PC-3 (cell line): Measurements from ENCODE around the gene ARHGAP15. TPM values are rescaled to one million over a fixed set of nuclear protein-coding genes. Genes with fewer than 3 reads are reported as not detected.

Experiments
- ATAC-seq: fragments of 200-7000 bp; cut with Tn5 transposase; 2 replicates; pipeline ENCODE4 v1.9.1; 2020; ENCODE audit warnings: mild to moderate bottlenecking, moderate library complexity
- BruUV-seq: library from RNA; stranded (reverse); fragments of 400-500 nt; replicated peaks from 2 replicates; lab custom pipeline; 2021; lab: Mats Ljungman, UMichigan
- CTCF ChIA-PET: fragments of 300-600 bp; sonication (Branson Sonifier 250); formaldehyde crosslinking; loops from one replicate; lab custom pipeline; 2022; ENCODE audit warnings: antibody characterized with exemption; lab: Charles Lee
- POLR2A ChIA-PET: fragments of 300-600 bp; sonication (Branson Sonifier 250); formaldehyde crosslinking; loops from one replicate; lab custom pipeline; 2022; ENCODE audit warnings: antibody characterized with exemption; ENCODE audit not compliant: unreplicated experiment; lab: Charles Lee
- DNase-seq: peaks from one replicate; pipeline ENCODE4 v3.0.0-alpha.2; 2015
- H2AFZ ChIP-seq: fragments of 300-600 bp; sonication (generic); 2 replicates; pipeline ENCODE4 v1.6.0; 2016; ENCODE audit warnings: antibody characterized with exemption, low read length
- H3F3A ChIP-seq: fragments of 300-600 bp; sonication (generic); one replicate; pipeline ENCODE4 v1.6.0; 2017; ENCODE audit warnings: antibody characterized with exemption, low read length, control low read depth, mild to moderate bottlenecking; ENCODE audit not compliant: unreplicated experiment
- H3K27ac ChIP-seq: fragments of 300-600 bp; sonication (generic); 2 replicates; pipeline ENCODE4 v1.5.1; 2016; ENCODE audit warnings: mild to moderate bottlenecking, low read length
- H3K27me3 ChIP-seq: fragments of 300-600 bp; sonication (generic); 2 replicates; pipeline ENCODE4 v1.6.1; 2016; ENCODE audit warnings: low read length, mixed read lengths
- H3K36me3 ChIP-seq: fragments of 300-600 bp; sonication (generic); 2 replicates; pipeline ENCODE4 v1.6.1; 2016; ENCODE audit warnings: low read depth, mixed run types, low read length, mixed read lengths
- H3K4me1 ChIP-seq: fragments of 300-600 bp; sonication (generic); 2 replicates; pipeline ENCODE4 v1.5.1; 2016; ENCODE audit warnings: low read length; ENCODE audit not compliant: insufficient read depth
- H3K4me2 ChIP-seq: fragments of 300-600 bp; sonication (generic); 2 replicates; pipeline ENCODE4 v1.6.0; 2016; ENCODE audit warnings: low read length
- H3K4me3 ChIP-seq: fragments of 300-600 bp; sonication (generic); 2 replicates; pipeline ENCODE4 v1.5.1; 2016; ENCODE audit warnings: mild to moderate bottlenecking, low read length, mixed read lengths
- H3K79me2 ChIP-seq: fragments of 300-600 bp; sonication (generic); 2 replicates; pipeline ENCODE4 v1.6.1; 2017; ENCODE audit warnings: low read length, mixed read lengths
- H3K9ac ChIP-seq: fragments of 300-600 bp; sonication (generic); 2 replicates; pipeline ENCODE4 v1.6.0; 2016; ENCODE audit warnings: mild to moderate bottlenecking, low read length
- H3K9me2 ChIP-seq: fragments of 300-600 bp; sonication (generic); replicated peaks from 2 replicates; pipeline ENCODE4 v1.6.1; 2016; ENCODE audit warnings: mixed run types, low read length, mixed read lengths
- H3K9me3 ChIP-seq: fragments of 300-600 bp; sonication (generic); 2 replicates; pipeline ENCODE4 v1.6.1; 2016; ENCODE audit warnings: low read length, mixed read lengths
- H4K20me1 ChIP-seq: fragments of 300-600 bp; sonication (generic); 2 replicates; pipeline ENCODE4 v1.6.1; 2016; ENCODE audit warnings: low read length, mixed read lengths
- EZH2 ChIP-seq: fragments of 300-600 bp; sonication (generic); IDR thresholded peaks from one replicate; pipeline ENCODE4 v1.6.1; 2017; ENCODE audit warnings: antibody characterized with exemption, mild to moderate bottlenecking, low read length; ENCODE audit not compliant: unreplicated experiment
- EZH2phosphoT487 ChIP-seq: fragments of 300-600 bp; sonication (generic); IDR thresholded peaks from 2 replicates; pipeline ENCODE4 v1.6.1; 2018; ENCODE audit warnings: mild to moderate bottlenecking, antibody characterized with exemption, low read length, borderline replicate concordance
- intact Hi-C: fragments of 100-400 bp; cut with micrococcal nuclease; formaldehyde crosslinking; loops from 2 replicates; pipeline ENCODE4 v1.9.0; 2023
- total RNA-seq: library from RNA; depleted of rRNA; stranded (reverse); fragments of >200 nt; gene quantifications from 2 replicates; pipeline ENCODE4 v1.2.3, GENCODE V29; 2014
- TF ChIP-seq, protein P1 (sequence below): fragments of 300-600 bp; sonication (generic); conservative IDR thresholded peaks from 2 replicates; pipeline ENCODE4 v1.5.1; 2017; ENCODE audit warnings: antibody characterized with exemption, low read depth, mild to moderate bottlenecking, low read length

ARHGAP15 gene
- total RNA-seq, 1 experiment from 2014 or later: not detected

DNA sequence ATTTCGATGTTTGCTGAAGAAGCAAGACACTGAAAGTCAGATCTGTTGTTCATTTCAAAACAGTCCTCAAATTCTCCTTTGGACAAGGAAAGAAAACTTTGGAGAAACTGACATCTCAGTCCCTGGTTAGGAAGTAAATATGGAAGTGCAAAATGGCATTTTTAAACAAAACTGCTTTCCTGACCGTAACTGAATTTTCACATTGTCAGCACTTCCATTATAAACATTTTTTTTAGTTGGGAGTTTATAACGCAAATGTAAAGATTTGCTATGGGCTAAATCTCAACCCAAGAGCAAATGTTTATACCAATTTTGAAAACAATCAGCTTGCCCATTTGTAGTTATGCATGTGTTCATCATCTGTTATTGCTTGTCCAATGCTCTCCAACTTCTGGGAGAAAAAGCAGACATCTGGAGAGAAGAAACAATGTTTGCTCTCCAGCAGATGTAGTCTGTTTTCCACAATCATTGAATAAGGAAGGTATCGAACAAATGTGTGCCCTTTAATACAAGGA lies 520.1 kb downstream of the ARHGAP15 start:
- H3K4me3 ChIP-seq: no peak overlapping the region
- no peaks in the 10 kb centered on the region for H3K36me3 ChIP-seq
- H3F3A ChIP-seq: no peaks in the 10 kb centered on the region
- H3K27ac ChIP-seq: no peak overlapping the region
- H2AFZ ChIP-seq: no peak overlapping the region
- TF ChIP-seq EZH2phosphoT487 (no peak), EZH2 (no peak)
- TF ChIP-seq, protein P1, sequence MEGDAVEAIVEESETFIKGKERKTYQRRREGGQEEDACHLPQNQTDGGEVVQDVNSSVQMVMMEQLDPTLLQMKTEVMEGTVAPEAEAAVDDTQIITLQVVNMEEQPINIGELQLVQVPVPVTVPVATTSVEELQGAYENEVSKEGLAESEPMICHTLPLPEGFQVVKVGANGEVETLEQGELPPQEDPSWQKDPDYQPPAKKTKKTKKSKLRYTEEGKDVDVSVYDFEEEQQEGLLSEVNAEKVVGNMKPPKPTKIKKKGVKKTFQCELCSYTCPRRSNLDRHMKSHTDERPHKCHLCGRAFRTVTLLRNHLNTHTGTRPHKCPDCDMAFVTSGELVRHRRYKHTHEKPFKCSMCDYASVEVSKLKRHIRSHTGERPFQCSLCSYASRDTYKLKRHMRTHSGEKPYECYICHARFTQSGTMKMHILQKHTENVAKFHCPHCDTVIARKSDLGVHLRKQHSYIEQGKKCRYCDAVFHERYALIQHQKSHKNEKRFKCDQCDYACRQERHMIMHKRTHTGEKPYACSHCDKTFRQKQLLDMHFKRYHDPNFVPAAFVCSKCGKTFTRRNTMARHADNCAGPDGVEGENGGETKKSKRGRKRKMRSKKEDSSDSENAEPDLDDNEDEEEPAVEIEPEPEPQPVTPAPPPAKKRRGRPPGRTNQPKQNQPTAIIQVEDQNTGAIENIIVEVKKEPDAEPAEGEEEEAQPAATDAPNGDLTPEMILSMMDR: no peak
- H3K9ac ChIP-seq: no peak overlapping the region
- BruUV-seq: no TSS peak
- H3K9me3 ChIP-seq: no peaks in the 10 kb centered on the region
- intact Hi-C loops: no loop called here
- ChIA-PET CTCF (no interaction called here), POLR2A (no interaction called here)
- H3K9me2 ChIP-seq: no peaks in the 10 kb centered on the region; the same call in 1 of the 2 replicates
- H3K4me1 ChIP-seq: no peaks in the 10 kb centered on the region
- no peaks in the 10 kb centered on the region for H3K27me3 ChIP-seq
- DNase-seq (no peak), ATAC-seq (no peak)
- H3K79me2 ChIP-seq: no peaks in the 10 kb centered on the region
- H3K4me2 ChIP-seq: no peak overlapping the region
- H4K20me1 ChIP-seq: no peaks in the 10 kb centered on the region

DNA sequence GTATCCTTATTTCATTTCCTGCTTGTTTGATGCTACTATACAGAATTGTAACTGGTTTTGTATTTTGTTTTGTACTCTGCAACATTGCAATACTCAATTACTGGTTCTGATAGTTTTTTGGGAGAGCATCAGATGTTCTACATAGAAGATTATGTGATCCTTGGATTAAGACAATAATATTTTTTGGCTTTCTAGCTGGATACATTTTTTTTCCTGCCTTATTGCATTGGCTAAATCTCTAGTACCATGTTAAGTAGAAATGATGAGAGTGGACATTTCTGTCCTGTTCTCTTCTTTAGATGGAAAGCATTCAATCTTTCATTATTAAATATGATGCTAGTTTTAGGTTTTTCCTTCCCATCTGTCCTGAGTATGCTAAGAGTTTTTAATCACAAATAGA lies 523.5 kb downstream of the ARHGAP15 start:
- H3K4me2 ChIP-seq: no peak overlapping the region
- no peaks in the 10 kb centered on the region for H3K36me3 ChIP-seq
- H3K27me3 ChIP-seq: no peaks in the 10 kb centered on the region
- ChIA-PET POLR2A (no interaction called here), CTCF (no interaction called here)
- H3K4me1 ChIP-seq: no peaks in the 10 kb centered on the region
- no peaks in the 10 kb centered on the region for H4K20me1 ChIP-seq
- H3K9ac ChIP-seq: no peak overlapping the region
- no peaks in the 10 kb centered on the region for H3K79me2 ChIP-seq
- H2AFZ ChIP-seq: no peak overlapping the region
- ATAC-seq: no peak
- H3K4me3 ChIP-seq: no peak overlapping the region
- no peaks in the 10 kb centered on the region; the same call in 1 of the 2 replicates for H3K9me2 ChIP-seq
- no peaks in the 10 kb centered on the region for H3K9me3 ChIP-seq
- no peak for DNase-seq
- intact Hi-C loops: no loop called here
- TF ChIP-seq EZH2phosphoT487: no peak
- TF ChIP-seq, protein P1: no peak
- no peak for TF ChIP-seq EZH2
- no peak overlapping the region for H3K27ac ChIP-seq
- H3F3A ChIP-seq: no peaks in the 10 kb centered on the region
- no TSS peak for BruUV-seq

DNA sequence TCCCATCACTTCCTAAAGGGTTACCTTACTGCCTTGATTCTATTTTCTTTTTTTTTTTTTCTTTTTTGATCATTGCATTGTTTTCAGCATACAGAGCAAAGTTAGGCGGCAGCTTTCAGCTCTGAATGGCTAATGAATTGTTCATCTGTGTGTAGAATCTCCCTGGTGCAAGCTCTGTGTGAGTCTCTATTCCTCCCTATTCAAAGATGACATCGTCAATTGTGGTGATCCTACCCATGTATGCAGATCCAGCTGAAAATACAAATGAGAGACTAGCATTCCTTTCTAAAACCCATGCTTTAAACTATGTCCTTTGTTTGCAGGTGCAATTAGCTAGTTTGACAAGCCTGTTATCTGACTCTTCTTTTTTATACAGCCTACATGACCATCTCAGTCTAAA lies 539.0 kb downstream of the ARHGAP15 start:
- Histone ChIP-seq H3K4me3 (no peak overlapping the region), H3F3A (no peaks in the 10 kb centered on the region), H3K79me2 (no peaks in the 10 kb centered on the region), H3K4me1 (no peaks in the 10 kb centered on the region), H3K27ac (no peak overlapping the region), H3K9ac (no peak overlapping the region), H3K9me3 (no peaks in the 10 kb centered on the region), H4K20me1 (no peaks in the 10 kb centered on the region), H2AFZ (no peak overlapping the region), H3K9me2 (no peaks in the 10 kb centered on the region), H3K36me3 (no peaks in the 10 kb centered on the region), H3K27me3 (no peaks in the 10 kb centered on the region), H3K4me2 (no peak overlapping the region)
- ATAC-seq (no peak), DNase-seq (no peak)
- no peak for TF ChIP-seq EZH2
- TF ChIP-seq, protein P1: no peak
- no peak for TF ChIP-seq EZH2phosphoT487
- no TSS peak for BruUV-seq
- POLR2A ChIA-PET: no interaction called here
- intact Hi-C loops: no loop called here
- CTCF ChIA-PET: no interaction called here
